Neural progenitor cell (in vitro differentiated cells): ENCODE results near the gene KIRREL3. TPM values are rescaled to one million over a fixed set of nuclear protein-coding genes. Genes with fewer than 3 reads are reported as not detected.

Experiments used
- microRNA-seq: library from miRNA; unstranded; fragments of <30 nt; microRNA quantifications from one replicate; pipeline ENCODE4, GENCODE V29; 2016
- small RNA-seq: library from RNA; depleted of rRNA; stranded (forward); fragments of <200 nt; gene quantifications from one replicate; pipeline ENCODE3, GENCODE V24; 2015
- total RNA-seq: library from RNA; depleted of rRNA; stranded (reverse); fragments of >200 nt; gene quantifications from 2 replicates; pipeline ENCODE4 v1.2.3, GENCODE V29; 2015; ENCODE audit warnings: low replicate concordance

The KIRREL3 gene
- total RNA-seq, 1 donor from 2014 or later = 1.1 TPM

Small RNA genes within 50 kb of the gene (microRNA-seq; reads per million reads assigned to microRNA genes)
- not detected for gene MIR3167

Small RNA genes within 50 kb of the gene (small RNA-seq; reads per million reads assigned to genes)
- not detected for gene AP001318.3
- gene MIR3167 = not detected
